Measurements from ENCODE around the gene SSBP2.

- TF ChIP-seq EZH2 (IDR thresholded peaks at IDR 0.05) (no peak), RAD21 (IDR thresholded peaks at IDR 0.05; ENCODE audit: low read depth) (no peak), POLR2A (IDR thresholded peaks at IDR 0.05; ENCODE audit: borderline replicate concordance, extremely low read depth, insufficient read depth, insufficient read length) (no peak), POLR2AphosphoS5 (IDR thresholded peaks at IDR 0.05; ENCODE audit: low read depth, low read length) (no peak), CEBPB (IDR thresholded peaks at IDR 0.05; ENCODE audit: low read depth) (no peak), EZH2phosphoT487 (IDR thresholded peaks at IDR 0.05; ENCODE audit: borderline replicate concordance) (no peak), EGR1 (IDR thresholded peaks at IDR 0.05; ENCODE audit: low read depth) (no peak), SIN3A (IDR thresholded peaks at IDR 0.05; ENCODE audit: low read depth) (no peak)
- TF ChIP-seq, protein P1, sequence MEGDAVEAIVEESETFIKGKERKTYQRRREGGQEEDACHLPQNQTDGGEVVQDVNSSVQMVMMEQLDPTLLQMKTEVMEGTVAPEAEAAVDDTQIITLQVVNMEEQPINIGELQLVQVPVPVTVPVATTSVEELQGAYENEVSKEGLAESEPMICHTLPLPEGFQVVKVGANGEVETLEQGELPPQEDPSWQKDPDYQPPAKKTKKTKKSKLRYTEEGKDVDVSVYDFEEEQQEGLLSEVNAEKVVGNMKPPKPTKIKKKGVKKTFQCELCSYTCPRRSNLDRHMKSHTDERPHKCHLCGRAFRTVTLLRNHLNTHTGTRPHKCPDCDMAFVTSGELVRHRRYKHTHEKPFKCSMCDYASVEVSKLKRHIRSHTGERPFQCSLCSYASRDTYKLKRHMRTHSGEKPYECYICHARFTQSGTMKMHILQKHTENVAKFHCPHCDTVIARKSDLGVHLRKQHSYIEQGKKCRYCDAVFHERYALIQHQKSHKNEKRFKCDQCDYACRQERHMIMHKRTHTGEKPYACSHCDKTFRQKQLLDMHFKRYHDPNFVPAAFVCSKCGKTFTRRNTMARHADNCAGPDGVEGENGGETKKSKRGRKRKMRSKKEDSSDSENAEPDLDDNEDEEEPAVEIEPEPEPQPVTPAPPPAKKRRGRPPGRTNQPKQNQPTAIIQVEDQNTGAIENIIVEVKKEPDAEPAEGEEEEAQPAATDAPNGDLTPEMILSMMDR (IDR thresholded peaks at IDR 0.05 in 2 of 3, conservative IDR thresholded peaks at IDR 0.05 in 1 of 3; ENCODE audit: borderline replicate concordance in 1 of 3, insufficient read depth in 1 of 3, low read depth in 2 of 3, low read length in 2 of 3): no peak
- TF ChIP-seq, protein P2, sequence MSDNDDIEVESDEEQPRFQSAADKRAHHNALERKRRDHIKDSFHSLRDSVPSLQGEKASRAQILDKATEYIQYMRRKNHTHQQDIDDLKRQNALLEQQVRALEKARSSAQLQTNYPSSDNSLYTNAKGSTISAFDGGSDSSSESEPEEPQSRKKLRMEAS (IDR thresholded peaks at IDR 0.05): no peak
Observed at GRCh38 chr5:81607693-81608092, 143.2 kb downstream of the SSBP2 start.

Measured in HCT116 (cell line).